ENCODE data around the gene RASD1.

Gene RASD1

GRCh38 chr17:17533901-17534441, 37.8 kb upstream of the RASD1 start:
- FAIRE-seq, result no peak

GRCh38 chr17:17532991-17533390, 36.8 kb upstream of the RASD1 start:
- FAIRE-seq, result no peak
- DNase-seq (ENCODE audit: insufficient read length, low spot score), result no peak
- TF ChIP-seq, protein P1, sequence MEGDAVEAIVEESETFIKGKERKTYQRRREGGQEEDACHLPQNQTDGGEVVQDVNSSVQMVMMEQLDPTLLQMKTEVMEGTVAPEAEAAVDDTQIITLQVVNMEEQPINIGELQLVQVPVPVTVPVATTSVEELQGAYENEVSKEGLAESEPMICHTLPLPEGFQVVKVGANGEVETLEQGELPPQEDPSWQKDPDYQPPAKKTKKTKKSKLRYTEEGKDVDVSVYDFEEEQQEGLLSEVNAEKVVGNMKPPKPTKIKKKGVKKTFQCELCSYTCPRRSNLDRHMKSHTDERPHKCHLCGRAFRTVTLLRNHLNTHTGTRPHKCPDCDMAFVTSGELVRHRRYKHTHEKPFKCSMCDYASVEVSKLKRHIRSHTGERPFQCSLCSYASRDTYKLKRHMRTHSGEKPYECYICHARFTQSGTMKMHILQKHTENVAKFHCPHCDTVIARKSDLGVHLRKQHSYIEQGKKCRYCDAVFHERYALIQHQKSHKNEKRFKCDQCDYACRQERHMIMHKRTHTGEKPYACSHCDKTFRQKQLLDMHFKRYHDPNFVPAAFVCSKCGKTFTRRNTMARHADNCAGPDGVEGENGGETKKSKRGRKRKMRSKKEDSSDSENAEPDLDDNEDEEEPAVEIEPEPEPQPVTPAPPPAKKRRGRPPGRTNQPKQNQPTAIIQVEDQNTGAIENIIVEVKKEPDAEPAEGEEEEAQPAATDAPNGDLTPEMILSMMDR (IDR thresholded peaks at IDR 0.05; ENCODE audit: insufficient read depth, missing control alignments), result no peak

More at GRCh38 chr17:17533901-17534441, 37.8 kb upstream of the RASD1 start:
- DNase-seq (ENCODE audit: insufficient read length, low spot score), result no peak
- TF ChIP-seq, protein P1 (IDR thresholded peaks at IDR 0.05; ENCODE audit: insufficient read depth, missing control alignments), result no peak

GRCh38 chr17:17531156-17531555, 35.0 kb upstream of the RASD1 start:
- DNase-seq (ENCODE audit: insufficient read length, low spot score) (no peak), FAIRE-seq (no peak)

DNA sequence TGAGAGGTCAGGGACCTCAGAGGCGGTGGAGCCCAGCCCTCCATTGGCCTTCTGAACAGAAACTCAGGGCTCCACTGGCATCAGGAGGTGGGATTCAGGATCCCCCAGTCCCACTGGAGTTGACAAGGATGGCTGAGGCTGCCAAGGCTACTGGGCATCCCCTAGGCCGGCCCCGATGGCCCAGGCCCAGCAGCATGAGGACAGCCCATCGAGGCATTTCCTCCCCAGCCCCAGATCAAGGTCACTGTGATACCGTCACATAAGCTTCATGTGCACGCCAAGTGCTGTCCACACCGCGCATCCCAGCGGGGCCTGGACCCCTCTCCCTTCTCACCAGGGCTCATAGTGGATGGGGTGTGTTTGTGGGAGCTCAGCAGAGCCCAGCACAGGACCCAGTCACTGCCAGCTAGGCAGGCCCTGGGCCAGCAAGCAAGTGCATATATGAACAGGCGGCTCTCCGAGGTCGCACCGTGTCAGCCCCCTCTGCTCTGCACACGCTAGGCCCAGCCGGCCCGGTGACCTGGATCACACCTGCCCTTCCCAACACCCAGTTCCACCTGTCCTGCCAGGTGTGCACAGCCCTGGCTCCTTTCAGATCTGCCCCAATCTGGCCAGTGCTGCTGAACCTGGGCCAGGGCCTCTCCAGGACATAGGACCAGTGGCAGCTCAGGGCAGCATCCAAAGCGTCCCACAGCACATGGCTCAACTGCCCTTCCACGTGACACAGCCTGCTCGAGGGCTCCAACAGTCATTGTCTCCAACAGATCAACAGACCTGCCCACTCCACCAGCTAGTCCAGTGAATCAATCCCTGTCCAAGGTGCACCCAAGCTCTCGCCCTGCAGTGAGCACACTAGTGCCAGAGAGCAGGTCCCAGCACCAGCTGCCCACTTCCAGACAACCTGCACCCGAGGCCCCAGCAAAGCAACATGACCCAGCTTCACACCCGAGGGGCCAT, 32.8 kb upstream of the RASD1 start:
- no peak for FAIRE-seq
- DNase-seq (ENCODE audit: insufficient read length, low spot score), result no peak
- TF ChIP-seq, protein P1 (IDR thresholded peaks at IDR 0.05; ENCODE audit: insufficient read depth, missing control alignments), result no peak

More at GRCh38 chr17:17531156-17531555, 35.0 kb upstream of the RASD1 start:
- TF ChIP-seq, protein P1 (IDR thresholded peaks at IDR 0.05; ENCODE audit: insufficient read depth, missing control alignments), result no peak

DNA sequence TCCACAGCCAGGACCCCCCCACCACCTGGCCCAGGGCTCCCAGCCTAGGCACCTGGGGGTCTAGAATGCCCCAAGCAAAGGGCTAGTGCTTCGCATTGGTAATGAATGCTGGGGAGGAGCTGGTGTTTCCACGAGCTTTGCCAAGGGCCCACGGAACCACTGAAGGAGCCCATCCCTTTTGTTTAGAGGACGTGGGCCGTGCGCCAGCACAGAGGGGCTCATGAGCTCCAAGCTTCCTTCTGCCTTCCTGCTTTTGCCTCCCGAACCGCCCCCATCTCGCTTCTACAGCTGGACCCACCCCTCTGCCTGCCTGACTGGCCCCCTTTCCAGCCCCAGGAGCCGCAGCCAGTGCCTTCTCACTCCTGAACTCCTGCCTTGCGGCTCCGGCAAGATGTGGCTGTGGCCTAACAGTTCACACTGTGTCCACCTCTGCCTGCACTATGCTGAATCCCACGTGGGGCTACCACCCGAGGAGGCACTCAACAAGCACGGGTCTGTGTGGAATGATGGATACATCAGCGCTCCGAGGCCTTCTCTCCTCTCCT, 31.8 kb upstream of the RASD1 start:
- TF ChIP-seq, protein P1 (IDR thresholded peaks at IDR 0.05; ENCODE audit: insufficient read depth, missing control alignments), result no peak
- FAIRE-seq (no peak), DNase-seq (ENCODE audit: insufficient read length, low spot score) (no peak)

DNA sequence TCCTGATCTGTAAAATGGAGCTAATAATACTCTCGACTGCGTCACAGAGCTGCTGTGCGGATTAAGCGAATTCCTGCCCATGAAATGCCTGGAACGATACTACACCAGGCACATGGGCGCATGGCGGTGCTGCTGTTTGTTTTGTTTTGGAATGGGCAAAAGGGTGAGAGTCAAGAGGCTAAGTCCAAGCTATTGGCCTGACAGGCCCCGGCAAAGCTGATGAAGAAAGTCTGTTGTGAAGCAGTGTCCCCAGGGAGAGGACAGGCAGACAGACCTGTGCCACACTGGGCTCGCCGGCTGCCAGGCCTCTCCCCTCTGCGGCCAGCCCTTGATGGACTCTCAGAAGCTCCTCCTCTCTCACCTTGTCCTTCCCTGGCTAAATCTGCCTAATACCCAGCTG, 31.3 kb upstream of the RASD1 start:
- DNase-seq (ENCODE audit: insufficient read length, low spot score) (no peak), FAIRE-seq (no peak)
- TF ChIP-seq, protein P1 (IDR thresholded peaks at IDR 0.05; ENCODE audit: insufficient read depth, missing control alignments), result no peak

All from D721Med (cell line).